HT-29 (cell line): ENCODE results near the gene TPGS1. TPM values are rescaled to one million over a fixed set of nuclear protein-coding genes. Genes with fewer than 3 reads are reported as not detected.
A peak's percentile ranks its signal among the peaks of the same experiment; 100 is the strongest.

Source experiments
- DNase-seq: peaks from one replicate; pipeline ENCODE4 v3.0.0-alpha.2; 2015; ENCODE audit warnings: low spot score
- total RNA-seq: library from RNA; depleted of rRNA; stranded (reverse); fragments of >200 nt; shearing (Covaris generic); gene quantifications from 2 replicates; pipeline ENCODE4 v1.2.3, GENCODE V29; 2014

The TPGS1 gene
- total RNA-seq, 1 experiment from 2014 or later: 25.8 TPM

DNA sequence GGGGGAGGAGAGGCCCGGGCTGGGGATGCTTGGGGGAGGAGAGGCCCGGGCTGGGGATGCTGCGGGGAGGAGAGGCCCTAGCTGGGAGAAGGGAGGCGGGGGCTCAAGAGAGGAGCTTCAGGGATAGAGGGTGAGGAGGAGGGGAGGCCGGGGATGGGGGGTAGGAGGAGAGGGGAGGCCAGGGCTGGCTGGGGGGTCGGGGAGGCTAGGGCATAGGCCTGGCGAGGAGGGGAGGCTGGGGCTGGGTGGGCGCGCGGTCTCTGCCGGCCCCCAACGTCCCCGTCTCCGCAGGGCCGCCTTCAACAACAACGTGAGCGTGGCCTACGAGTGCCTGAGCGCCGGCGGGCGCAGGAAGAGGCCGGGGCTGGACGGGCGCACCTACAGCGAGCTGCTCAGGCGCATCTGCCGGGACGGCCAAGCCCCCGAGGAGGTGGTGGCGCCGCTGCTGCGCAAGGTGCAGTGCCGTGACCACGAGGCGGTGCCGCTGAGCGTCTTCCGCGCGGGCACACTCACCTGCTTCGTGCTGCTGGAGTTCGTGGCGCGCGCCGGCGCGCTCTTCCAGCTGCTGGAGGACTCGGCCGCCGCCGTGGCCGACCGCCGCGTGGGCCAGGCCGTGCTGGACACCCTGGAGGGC is 11.4 kb downstream of the TPGS1 start:
- no peak for DNase-seq

DNA sequence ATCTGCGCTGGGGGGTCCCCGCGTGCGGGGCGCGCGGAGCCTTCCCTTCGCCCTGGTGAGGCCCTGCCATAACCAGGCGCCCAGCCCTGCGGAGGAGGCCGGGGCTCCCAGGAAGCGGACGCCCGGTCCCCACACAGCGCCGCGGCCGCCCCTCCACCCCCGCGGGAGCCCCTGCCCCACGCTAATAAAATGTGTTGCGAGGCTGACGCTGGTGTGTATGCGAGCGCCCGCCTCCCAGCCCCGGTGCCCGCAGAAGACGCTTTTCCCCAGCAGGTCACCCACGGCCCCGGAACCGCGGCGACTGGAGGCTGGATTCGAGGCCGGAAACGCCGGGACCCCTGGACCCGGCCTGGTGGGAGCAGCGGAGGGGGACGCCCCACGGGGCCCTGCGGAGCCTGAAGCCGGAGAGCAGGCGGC is 12.2 kb downstream of the TPGS1 start:
- DNase-seq: no peak

DNA sequence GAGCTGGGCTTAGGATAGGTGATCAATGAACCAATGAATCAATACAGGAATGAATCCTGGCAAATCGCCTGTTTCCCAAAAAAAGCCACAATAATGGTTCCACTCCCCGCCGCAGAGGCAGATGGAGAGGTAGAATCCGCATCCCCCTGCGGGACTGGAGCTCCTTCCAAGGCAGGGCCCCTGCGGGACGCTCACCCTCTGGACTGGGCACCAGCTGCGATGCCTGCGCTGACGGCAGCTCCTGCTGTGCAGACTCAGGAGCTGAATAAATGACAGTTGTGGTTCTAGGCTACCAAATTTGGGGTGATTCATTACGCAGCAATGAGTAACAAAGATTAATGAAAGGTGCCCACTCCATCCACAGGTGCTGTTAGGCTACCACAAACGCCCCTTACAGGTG is 15.4 kb downstream of the TPGS1 start:
- DNase-seq: no peak

DNA sequence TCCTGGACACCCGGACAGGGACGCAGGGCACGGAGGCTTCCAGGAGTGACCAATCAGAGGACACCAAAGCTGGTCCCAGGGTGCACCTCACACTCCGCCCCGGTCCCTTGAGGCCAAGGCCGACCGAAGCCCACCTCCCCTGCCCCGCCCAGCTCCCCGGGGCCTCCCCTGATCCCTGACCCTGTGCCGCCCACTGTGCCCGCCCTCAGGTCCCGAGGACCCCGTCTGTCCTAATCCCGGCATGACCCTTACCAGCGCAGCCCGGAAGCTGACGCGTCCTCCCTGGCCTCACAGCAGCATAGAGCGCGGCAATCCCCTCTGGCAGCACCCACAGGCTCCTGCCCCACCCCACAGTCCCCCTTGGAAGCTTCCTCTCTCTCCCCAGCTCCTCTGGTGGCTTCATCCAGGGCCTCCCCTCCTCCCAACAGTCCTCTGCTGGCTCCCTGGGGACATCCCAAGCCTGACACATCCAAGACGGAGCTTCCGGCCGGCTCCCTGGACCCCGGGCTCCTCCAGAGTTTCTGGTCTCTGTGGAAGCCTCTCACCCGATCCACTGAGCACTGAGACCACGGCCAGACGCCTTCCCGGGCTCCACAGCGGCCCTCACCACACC is 16.9 kb downstream of the TPGS1 start:
- DNase-seq: no peak

DNA sequence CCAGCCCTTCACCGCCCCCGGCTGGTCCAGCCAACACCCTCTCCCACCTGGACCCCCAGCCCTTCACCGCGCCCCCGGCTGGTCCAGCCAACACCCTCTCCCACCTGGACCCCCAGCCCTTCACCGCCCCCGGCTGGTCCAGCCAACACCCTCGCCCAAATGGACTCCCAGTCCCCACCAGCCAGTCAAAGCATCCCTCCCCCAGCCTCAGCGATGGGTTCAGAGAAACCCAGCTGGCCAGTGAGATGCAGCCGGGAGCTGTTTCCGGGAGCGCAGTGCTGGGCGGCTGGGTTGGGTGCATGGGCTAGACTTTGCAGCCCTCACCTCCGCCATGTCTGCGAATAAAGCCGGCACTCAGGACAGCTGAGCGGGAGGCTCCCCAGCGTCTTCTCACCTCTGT is 17.7 kb downstream of the TPGS1 start:
- DNase-seq: no peak

DNA sequence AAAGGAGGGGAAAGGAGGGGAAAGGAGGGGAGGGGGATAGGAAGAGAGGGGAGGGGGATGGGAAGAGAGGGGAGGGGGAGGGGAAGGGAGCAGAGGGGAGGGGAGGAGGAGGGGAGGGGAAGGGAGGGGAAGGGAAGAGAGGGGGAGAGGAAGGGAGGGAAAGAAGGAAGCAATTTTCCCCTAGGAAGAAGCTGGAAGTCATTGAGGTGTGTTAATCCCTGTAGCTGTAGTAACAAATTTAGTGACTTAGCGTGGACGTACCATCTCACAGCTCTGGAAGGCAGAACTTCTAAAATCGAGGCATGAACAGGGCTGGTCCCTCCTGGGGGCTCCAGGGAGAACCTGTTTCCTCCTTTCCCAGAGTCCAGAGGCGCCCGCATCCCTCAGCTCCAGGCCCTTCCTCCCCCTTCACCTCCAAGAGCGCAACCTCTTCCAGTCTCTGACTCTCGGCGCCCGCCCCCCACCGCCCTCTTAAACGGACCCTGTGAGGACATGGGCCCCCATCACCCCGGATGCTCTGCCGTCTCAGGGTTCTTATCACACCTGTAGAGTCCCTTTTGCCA is 18.6 kb downstream of the TPGS1 start:
- DNase-seq: no peak

DNA sequence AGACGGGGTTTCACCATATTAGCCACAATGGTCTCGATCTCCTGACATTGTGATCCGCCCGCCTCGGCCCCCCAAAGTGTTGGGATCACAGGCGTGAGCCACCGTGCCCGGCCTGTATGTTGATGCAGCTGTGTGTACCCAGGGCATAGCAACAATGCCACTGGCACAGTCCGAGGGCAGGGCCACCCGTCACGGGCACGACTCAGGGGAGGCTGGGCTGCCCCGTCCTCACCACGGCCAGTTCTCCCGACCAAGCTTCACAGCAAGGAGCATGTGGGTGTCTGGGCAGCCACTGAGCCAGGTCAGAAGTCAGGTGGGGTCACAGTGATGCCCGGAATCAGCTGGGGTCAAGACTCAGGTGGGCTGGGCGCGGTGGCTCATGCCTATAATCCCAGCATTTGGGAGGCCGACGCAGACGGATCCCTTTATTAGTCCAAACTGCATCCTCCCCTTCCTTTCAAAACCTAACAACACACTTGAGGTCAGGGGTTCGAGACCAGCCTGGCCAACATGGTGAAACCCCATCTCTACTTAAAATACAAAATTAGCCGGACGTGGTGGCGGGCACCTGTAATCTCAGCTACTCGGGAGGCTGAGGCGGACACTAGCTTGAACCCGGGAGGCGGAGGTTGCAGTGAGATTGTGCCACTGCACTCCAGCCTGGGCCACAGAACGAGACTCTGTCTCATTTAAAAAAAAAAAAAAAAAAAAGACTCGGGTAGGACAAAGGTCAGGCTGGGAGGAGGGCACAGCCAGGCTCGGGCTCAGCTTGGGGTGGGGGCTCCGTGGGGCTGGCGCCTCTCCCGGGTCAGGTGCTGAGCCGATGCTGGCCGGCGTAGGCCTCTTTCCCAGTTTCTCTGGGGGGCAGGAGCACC is 23.1 kb downstream of the TPGS1 start:
- no peak for DNase-seq

DNA sequence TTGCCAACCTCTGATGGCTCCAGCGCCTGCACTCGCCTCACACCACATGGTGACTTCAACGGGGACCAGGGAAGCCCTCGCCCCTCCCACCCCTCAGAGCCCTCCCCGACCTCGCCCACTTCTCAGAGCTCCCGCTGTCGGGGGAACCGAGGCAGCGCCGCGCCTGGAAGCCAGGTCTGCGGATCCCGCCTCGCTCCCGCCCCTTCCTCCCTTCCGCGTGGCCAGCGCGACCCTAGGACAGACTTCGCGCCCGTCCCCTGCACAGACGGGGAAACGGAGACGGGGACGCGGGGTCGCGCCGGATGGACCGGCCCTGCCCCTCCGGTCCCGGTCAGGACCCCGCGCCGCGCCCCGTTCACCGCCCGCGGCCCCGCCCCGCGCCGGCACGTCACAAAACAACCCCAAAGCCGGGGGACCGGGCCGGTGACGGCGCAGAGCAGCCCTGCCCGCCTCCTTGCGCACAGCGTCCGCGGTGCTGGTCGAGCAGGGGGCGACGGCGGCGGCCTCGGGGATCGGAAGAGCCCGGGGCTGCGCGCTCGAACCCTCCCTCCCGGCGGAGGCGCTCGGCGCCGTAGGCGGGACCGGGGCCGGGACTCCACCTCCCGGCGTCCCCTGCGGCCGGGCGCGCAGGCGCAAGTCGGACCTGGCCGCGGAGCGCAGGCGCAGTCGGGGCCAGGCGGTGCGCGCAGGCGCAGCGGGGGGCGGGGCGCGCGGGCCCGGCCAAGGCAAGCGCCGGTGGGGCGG is 23.9 kb downstream of the TPGS1 start:
- peak; percentile 65 for DNase-seq

DNA sequence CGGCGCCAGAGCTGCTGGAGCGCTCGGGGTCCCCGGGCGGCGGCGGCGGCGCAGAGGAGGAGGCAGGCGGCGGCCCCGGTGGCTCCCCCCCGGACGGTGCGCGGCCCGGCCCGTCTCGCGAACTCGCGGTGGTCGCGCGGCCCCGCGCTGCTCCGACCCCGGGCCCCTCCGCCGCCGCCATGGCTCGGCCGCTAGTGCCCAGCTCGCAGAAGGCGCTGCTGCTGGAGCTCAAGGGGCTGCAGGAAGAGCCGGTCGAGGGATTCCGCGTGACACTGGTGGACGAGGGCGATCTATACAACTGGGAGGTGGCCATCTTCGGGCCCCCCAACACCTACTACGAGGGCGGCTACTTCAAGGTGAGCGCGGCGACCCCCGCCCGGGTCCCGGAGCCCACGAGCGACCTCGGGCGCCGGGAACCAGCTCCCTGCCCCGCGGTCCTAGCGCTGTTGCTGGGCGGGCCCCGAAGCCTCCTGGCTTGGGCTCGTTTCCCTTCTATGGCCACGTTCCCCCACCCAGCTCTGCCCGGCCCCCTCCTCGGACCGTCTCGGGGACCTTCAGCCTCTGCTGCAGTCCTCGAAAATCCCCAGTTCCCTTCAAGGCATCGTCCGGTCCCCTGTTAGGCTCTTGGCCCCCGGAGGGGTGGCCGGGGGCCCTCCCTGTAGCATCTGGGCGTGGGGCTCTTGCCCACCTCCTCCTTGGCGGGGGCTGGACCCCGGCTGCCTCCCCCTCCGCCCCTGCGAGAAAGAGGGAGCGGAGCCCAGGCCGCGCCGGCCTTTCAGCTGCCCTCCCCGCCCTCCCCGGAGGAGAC is 24.7 kb downstream of the TPGS1 start, which contains the start of gene CDC34:
CDC34 (plus strand) TSS at position 8 of the 808 bp plus-strand sequence; CDS start at position 180, 172 bp downstream.
- DNase-seq: no peak

DNA sequence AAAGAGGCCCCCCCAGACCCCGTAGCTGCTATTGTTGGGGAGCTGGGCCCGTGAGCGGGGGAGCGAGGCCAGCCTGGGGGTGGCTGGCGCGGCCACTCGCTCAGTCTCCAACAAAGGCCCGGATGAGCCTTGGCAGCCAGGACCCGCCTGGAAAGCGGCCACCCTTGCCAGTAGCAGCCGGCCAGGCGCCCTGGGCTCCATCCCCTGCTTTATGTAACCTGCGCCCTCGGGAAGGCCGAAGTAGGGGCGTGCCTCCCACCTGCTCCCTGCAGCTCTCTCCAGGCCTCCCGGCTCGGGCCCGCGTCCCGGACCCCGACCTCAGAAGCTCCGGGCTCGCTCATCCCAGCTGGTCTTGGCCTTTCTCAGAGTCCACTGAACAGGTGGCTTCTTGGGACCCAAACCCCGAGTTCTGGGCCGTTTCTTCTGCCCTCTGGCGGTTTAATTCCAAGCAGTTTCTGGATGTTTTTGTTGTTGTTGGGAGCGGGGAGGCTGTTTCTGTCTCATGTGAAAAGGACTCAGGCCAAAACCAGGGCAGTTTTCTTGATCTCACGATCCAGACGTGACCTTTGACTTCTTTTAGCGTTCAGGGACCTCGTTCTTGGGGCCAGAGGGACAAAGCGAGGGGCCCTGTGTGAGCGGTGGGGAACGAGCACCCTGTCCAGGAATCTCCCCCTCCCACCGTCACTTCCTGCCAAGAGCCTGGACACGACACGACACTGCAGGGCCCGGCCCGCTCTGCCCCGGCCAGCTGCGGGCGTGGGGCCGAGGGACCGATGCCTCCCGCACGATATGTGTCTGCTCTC is 25.5 kb downstream of the TPGS1 start:
- DNase-seq: peak; percentile 77

DNA sequence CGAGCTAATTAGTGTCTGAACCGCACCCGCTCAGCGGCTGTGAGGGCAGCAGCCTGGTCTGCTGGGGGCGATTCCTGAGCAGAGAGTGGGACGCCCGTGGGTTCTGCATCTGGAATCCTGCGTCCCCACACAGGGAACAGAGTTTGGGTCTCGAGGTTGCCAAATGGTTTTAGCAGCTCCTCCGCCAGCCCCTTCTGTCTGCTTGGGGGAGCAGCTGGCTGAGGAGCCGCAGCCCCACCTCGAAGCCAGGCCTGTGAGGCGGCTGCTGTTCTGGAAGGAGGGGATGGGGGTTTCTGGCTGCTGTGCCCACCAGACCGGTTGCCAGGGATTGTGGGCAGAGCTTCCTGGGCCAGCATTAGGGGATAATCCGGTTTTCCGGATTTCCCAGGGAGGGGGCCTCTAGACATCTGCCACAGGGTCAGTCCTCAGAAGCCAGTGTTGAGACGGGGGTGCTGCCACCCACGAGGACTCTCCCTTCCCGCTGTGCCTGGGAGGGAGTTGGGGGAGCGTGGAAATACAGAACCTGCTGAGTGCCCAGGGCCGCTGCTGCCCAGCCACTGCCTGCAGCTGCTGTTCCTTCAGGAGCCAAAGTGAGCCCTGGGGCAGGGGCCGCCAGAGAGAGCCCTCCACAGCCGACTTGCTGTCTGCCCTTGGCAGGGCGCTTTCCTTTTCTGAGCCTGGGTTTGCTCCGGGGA is 26.2 kb downstream of the TPGS1 start:
- no peak for DNase-seq

DNA sequence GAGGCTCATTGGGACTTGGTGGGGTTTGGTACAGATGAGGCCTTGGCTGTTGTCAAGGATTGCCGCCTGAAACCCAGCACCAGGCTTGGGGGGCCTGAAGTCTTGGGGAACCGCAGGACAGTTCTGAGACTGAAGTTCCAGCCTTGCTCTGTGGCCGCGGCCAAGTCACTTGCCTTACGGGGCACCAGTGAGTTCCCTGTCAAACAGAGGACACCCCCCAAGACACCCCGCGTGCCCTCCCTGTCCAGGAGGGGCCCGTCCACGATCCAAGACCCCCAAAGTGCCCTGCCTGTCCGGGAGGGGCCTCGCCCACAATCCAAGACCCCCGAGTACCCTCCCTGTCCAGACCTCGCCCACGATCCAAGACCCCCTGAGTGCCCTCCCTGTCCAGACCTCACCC is 26.8 kb downstream of the TPGS1 start:
- DNase-seq: no peak

DNA sequence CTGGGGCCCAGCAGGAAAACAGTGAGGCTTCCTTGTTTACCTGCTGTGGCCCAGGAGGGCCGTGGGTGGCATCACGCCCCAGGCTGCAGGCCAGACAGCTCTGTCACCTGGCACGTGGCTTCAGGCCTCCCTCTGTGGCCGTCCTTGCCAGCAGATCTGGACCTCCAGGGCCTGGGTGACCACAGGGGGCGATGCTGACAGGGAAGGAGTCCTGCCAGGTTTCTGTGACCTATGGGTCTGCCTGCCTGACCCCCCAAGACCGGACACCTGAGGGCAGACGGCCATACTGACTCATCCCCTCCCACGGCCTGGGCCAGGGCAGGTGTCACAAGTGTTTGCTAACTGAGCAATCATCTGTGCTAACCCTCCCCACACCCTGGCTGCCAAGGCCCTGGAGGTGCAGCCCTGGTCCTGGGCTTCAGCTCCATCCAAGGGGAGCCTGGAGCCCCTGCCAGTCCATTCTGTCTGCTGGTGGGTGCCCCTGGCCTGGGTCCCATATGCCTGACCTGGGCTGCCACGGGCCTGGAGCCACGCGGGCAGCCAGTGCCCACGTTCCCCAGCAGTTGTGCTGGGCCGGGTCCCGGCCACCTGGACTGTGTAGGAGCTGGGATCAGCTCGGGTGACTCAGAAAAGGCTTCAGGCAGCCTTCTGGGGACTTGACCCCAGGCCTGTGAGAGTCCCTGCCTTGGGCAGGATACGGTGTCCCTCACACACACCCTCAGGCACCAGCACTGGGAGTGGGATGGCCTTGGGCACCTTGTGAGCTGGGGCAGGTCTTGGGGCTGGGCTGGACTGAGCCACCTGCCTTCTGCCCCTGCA is 27.9 kb downstream of the TPGS1 start:
- no peak for DNase-seq

DNA sequence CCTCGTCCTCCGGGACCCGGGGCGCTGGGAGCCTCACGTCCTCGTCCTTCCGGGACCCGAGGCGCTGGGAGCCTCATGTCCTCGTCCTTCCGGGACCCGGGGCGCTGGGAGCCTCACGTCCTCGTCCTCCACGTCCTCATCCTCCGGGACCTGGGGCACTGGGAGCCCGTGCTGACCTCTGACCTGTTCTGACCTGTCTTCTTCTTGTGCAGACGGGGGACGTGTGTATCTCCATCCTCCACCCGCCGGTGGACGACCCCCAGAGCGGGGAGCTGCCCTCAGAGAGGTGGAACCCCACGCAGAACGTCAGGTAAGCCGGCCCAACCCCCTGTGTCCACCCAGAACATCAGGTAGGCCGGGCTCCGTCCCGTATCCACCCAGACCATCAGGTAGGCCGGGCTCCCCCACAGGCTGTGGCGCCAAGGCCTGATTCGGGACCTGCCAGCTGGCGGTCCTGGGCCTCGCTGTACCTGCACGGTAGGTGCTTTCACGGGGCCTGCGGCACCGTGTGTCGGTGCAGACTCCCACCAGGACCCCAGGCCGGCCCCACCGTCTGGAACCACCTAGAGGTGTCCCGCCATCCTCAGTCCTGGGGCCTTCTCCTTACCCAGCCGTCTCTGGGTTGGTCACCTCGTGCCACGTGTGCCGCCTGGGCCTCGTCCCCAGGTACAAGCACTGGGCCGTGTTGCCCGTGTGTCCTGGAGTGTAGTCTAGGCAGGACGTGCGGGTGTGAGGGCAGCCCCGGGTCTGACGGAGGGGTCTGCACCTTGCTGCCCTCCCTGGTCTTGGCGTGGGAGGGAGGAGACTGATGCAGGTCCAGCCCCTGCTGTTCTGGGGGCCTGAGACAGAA is 29.0 kb downstream of the TPGS1 start:
- no peak for DNase-seq

DNA sequence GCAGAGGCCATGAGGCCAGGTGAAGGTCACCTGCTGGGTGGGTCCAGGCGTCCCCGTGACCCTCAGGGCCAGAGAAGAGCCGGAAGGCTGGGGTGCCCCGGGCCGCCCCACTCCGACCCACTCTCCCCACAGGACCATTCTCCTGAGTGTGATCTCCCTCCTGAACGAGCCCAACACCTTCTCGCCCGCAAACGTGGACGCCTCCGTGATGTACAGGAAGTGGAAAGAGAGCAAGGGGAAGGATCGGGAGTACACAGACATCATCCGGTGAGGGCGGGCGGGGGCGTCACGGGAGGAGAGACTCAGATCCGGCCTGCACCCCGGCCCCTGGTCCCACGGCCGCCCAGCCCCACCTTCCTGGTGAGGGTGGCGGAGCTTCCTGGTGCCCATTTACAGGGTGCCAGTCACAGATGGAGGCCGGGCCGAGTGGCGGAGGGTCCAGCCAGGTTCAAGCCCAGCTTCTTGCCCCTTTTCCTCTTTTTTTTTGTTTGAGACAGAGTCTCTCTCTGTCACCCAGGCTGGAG is 29.6 kb downstream of the TPGS1 start:
- DNase-seq: no peak

DNA sequence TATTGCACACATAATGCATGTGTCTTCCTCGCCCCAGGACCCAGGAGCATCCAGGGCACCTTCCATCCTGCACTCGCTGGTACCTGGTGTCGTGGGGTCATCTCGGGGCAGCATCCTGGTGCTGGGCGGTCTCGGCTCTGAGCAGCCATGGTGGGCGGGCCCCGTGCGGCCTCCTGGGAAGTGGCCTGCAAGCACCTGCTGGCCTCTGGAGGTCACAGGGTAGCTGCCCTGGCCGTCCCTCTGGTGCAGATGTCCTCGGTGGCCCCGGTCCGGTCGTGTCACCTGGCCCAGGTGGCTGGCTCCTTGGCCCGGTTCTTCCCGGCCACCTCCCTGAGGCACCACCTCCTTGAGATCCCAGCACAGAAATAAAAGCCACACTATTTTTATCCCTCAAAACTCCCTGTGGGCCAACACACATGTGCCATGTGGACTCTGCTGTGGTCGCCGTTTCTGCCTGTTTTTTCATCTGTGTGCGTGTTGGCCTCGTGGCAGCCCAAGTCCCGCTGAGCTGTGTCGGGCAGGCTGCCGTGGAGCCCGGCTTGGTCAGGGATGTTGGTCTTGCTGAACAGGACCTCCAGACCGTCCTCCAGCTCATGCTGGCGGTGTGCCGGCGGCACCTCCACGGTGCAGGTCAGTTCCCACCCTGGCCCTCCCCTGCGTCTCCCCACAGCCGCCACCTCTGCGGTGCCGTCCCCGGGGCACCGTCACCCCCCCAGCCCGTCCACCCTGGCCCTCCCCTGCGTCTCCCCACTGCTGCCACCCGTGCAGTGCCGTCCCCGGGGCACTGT is 31.5 kb downstream of the TPGS1 start:
- no peak for DNase-seq
